Progenitor cell of endocrine pancreas (in vitro differentiated cells): ENCODE measurements around the gene PLEKHG4. TPM values are rescaled to one million over a fixed set of nuclear protein-coding genes. Genes with fewer than 3 reads are reported as not detected.

Experiments
- DNase-seq: peaks from one replicate; pipeline ENCODE4 v3.0.0; 2021; ENCODE audit warnings: low spot score; ENCODE audit not compliant: unreplicated experiment
- H3K27ac Mint-ChIP-seq: 2 replicates; pipeline ENCODE4 v1.8.0; 2021; ENCODE audit warnings: mild to moderate bottlenecking, moderate library complexity, mixed read lengths
- H3K27me3 Mint-ChIP-seq: 2 replicates; pipeline ENCODE4 v1.8.0; 2021; ENCODE audit warnings: mixed read lengths
- H3K36me3 Mint-ChIP-seq: 2 replicates; pipeline ENCODE4 v1.8.0; 2022; ENCODE audit warnings: mixed read lengths; ENCODE audit not compliant: insufficient read depth
- H3K4me1 Mint-ChIP-seq: 2 replicates; pipeline ENCODE4 v1.8.0; 2021; ENCODE audit warnings: low read depth, mixed read lengths
- H3K4me3 Mint-ChIP-seq: 2 replicates; pipeline ENCODE4 v1.8.0; 2021; ENCODE audit warnings: low read depth, mild to moderate bottlenecking, moderate library complexity, mixed read lengths
- H3K9me3 Mint-ChIP-seq: 2 replicates; pipeline ENCODE4 v1.8.0; 2021; ENCODE audit warnings: low read depth, mixed read lengths
- CTCF ChIP-seq: fragments of 200-600 bp; sonication (generic); IDR thresholded peaks from one replicate; pipeline ENCODE4 v1.5.0; 2021; ENCODE audit warnings: antibody characterized with exemption, mild to moderate bottlenecking; ENCODE audit not compliant: unreplicated experiment
- total RNA-seq: library from RNA; stranded (reverse); gene quantifications from 2 replicates; pipeline ENCODE4 v1.2.1, GENCODE V29; 2021

The PLEKHG4 gene
- total RNA-seq, 1 donor from 2014 or later: 3.3 TPM

DNA sequence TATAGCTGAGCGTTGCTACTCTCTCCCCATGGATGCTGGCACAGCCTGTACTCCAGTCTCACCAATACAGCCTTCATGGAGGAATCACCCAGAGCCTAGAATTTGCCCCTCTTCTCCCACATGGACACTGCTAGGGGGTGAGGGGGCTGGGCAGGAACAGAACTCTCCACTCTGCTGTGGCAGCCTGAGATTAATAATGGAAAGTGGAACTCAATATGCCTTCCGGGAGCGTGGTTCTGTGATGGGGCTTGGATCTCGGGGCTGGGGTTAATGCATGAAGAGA, 29.3 kb upstream of the PLEKHG4 start:
- Mint-ChIP-seq H3K9me3 (no peaks in the 10 kb centered on the region), H3K27ac (no peak overlapping the region), H3K4me1 (peaks cover 18% of the 10 kb centered on the region), H3K36me3 (no peaks in the 10 kb centered on the region), H3K27me3 (peaks cover 41% of the 10 kb centered on the region), H3K4me3 (no peak overlapping the region)
- no peak for TF ChIP-seq CTCF
- DNase-seq: no peak

GRCh38 chr16:67252609-67253497, 26.5 kb upstream of the PLEKHG4 start:
- H3K4me3 Mint-ChIP-seq: no peak overlapping the region
- H3K36me3 Mint-ChIP-seq: no peaks in the 10 kb centered on the region
- no peak for DNase-seq
- peaks cover 39% of the 10 kb centered on the region for H3K27me3 Mint-ChIP-seq
- H3K9me3 Mint-ChIP-seq: no peaks in the 10 kb centered on the region
- peaks cover 8% of the 10 kb centered on the region for H3K4me1 Mint-ChIP-seq
- TF ChIP-seq CTCF: no peak
- no peak overlapping the region for H3K27ac Mint-ChIP-seq

DNA sequence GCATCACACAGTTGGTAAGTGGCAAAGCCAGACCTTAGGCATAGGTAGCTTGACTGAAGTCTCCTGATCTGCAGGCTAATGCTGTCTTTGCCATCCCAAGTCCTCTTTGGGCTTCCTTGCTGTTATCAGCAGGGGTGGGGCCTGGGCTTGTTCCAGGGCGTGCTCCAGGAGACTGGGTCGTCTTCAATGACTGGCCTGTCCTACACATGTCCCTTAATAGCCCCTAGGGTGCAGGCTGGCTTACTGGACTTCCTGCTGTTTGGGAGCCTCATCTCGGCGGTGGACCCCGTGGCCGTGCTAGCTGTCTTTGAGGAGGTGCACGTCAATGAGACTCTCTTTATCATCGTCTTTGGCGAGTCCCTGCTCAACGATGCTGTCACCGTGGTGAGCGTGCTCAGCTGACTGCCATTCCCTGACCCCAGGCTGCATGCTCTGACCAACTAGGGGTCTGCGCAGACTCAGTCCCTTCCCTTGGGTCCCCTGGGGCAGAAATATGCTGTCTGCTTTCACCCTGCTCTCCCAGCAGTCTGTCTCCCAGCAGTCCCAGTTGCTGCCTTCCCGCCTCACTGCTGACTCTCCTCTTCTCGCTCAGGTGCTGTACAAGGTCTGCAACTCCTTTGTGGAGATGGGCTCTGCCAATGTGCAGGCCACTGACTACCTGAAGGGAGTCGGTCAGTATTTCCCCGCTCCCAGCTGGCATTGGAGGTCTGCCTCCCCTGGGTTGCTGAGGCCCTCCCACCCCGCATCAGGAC, 24.4 kb upstream of the PLEKHG4 start:
- H3K9me3 Mint-ChIP-seq: no peaks in the 10 kb centered on the region
- peaks cover 26% of the 10 kb centered on the region for H3K27me3 Mint-ChIP-seq
- H3K27ac Mint-ChIP-seq: no peak overlapping the region
- no peaks in the 10 kb centered on the region for H3K4me1 Mint-ChIP-seq
- H3K36me3 Mint-ChIP-seq: no peaks in the 10 kb centered on the region
- no peak for TF ChIP-seq CTCF
- no peak overlapping the region for H3K4me3 Mint-ChIP-seq
- no peak for DNase-seq

GRCh38 chr16:67255553-67256221, 23.6 kb upstream of the PLEKHG4 start:
- Mint-ChIP-seq H3K36me3 (no peaks in the 10 kb centered on the region), H3K4me1 (no peaks in the 10 kb centered on the region), H3K9me3 (no peaks in the 10 kb centered on the region), H3K27me3 (peaks cover 19% of the 10 kb centered on the region), H3K27ac (no peak overlapping the region), H3K4me3 (no peak overlapping the region)
- TF ChIP-seq CTCF: no peak
- no peak for DNase-seq

- TF ChIP-seq CTCF: no peak
- peaks cover 11% of the 10 kb centered on the region for H3K27me3 Mint-ChIP-seq
- no peaks in the 10 kb centered on the region for H3K36me3 Mint-ChIP-seq
- H3K27ac Mint-ChIP-seq: no peak overlapping the region
- no peaks in the 10 kb centered on the region for H3K9me3 Mint-ChIP-seq
- no peaks in the 10 kb centered on the region for H3K4me1 Mint-ChIP-seq
- H3K4me3 Mint-ChIP-seq: no peak overlapping the region
- no peak for DNase-seq
Measured at GRCh38 chr16:67256701-67257230, 22.6 kb upstream of the PLEKHG4 start.
